ENCODE results near the gene NDUFV3. TPM values are rescaled to one million over a fixed set of nuclear protein-coding genes. Genes with fewer than 3 reads are reported as not detected.

Gene NDUFV3
- total and polyA plus RNA-seq, 2 donors (not counting 3 experiments of a cell fraction or from before 2014, with no cell fraction given): 13.4 to 45.7 TPM

DNA sequence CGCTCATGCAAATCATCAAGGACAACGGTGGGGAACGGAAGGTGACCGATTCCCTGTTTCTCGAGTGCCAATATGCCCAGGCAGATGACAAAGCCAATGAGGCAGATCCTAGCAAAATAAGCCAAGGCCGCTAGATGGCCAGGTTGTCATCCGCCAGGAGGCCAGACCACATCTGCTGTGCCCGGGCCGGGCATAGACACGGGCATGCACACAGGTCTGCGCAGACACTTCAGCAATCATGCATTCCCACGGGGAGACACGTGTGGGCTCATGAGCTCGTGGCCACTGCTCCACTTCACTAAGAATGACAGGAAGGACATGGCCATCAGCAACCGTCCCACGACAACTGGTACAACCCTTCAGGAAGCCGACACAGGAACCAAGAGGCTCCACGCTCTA lies 37.2 kb upstream of the NDUFV3 start:
- no peaks in the 10 kb centered on the region for H3K9me3 ChIP-seq (replicated peaks; ENCODE audit: control insufficient read depth, insufficient read depth, low read length)
- no peaks in the 10 kb centered on the region for H4K20me1 ChIP-seq (replicated peaks; ENCODE audit: control insufficient read depth, extremely low read depth, insufficient read depth, low read length)
- H3K36me3 ChIP-seq (ENCODE audit: control insufficient read depth in 2 of 2, extremely low read depth in 1 of 2, insufficient read depth in 2 of 2, low read length in 2 of 2): peaks cover 8 to 72% of the 10 kb centered on the region in 2 experiments
- H3K79me2 ChIP-seq (ENCODE audit: control insufficient read depth, insufficient read depth, low read length): peaks cover 25% of the 10 kb centered on the region
- DNase-seq (ENCODE audit: low read depth, low spot score) (no peak), FAIRE-seq (no peak)
- dilution Hi-C loops (cut with MboI; ENCODE audit: extremely low pct_ligation_motif_present, low sequenced_read_pairs): no loop called here
- no peaks in the 10 kb centered on the region for H3K9me1 ChIP-seq (replicated peaks; ENCODE audit: control insufficient read depth, extremely low read depth, insufficient read depth, low read length)
- intact Hi-C loops (cut with micrococcal nuclease): no loop called here
- H3K27me3 ChIP-seq (ENCODE audit: control insufficient read depth in 2 of 2, insufficient read depth in 2 of 2, low read length in 2 of 2): no peaks in the 10 kb centered on the region
- TF ChIP-seq GATA2 (IDR thresholded peaks at IDR 0.05; ENCODE audit: insufficient read depth, insufficient read length, low read depth, low read length) (no peak), FOS (IDR thresholded peaks at IDR 0.05; ENCODE audit: borderline replicate concordance, insufficient read depth, low read length) (no peak), CTCF (IDR thresholded peaks at IDR 0.05; ENCODE audit: extremely low read depth in 1 of 2, insufficient read depth in 1 of 2, low read depth in 1 of 2, low read length in 2 of 2) (no peak), MAX (IDR thresholded peaks at IDR 0.05; ENCODE audit: insufficient read depth, insufficient read length) (no peak), EZH2 (IDR thresholded peaks at IDR 0.05; ENCODE audit: borderline replicate concordance, low read depth, low read length, severe bottlenecking) (no peak), JUN (IDR thresholded peaks at IDR 0.05; ENCODE audit: borderline replicate concordance, insufficient read depth, insufficient read length, low read depth) (no peak), POLR2AphosphoS5 (IDR thresholded peaks at IDR 0.05; ENCODE audit: insufficient read depth, low read depth, low read length) (no peak), MYC (IDR thresholded peaks at IDR 0.05; ENCODE audit: low read depth, low read length) (no peak), POLR2A (IDR thresholded peaks at IDR 0.05; ENCODE audit: low read depth, low read length) (no peak)
- ChIA-PET POLR2A (no interaction called here), CTCF (no interaction called here)
- no peak overlapping the region for H3K27ac ChIP-seq (ENCODE audit: insufficient read depth, low read depth, low read length)
- no peak overlapping the region for H2AFZ ChIP-seq (ENCODE audit: low read depth, low read length)
- no peak overlapping the region for H3K4me3 ChIP-seq (replicated peaks in 1 of 3; ENCODE audit: insufficient read depth in 1 of 3, low read depth in 1 of 3, low read length in 3 of 3)
- BruUV-seq (replicated peaks): no TSS peak
- no peaks in the 10 kb centered on the region for H3K4me1 ChIP-seq (ENCODE audit: control insufficient read depth, extremely low read depth, insufficient read depth, low read length)
- no peak overlapping the region for H3K4me2 ChIP-seq (ENCODE audit: insufficient read depth, low read length)
- no peak overlapping the region for H3K9ac ChIP-seq (replicated peaks; ENCODE audit: extremely low read depth, insufficient read depth, low read length)
